OCI-LY3 (cell line): ENCODE measurements around the gene HPS6.

ENCODE experiments used
- EZH2phosphoT487 ChIP-seq: fragments of 200-600 bp; shearing (Covaris generic); IDR thresholded peaks from 2 replicates; pipeline ENCODE4 v1.6.1; 2018; ENCODE audit warnings: antibody characterized with exemption, mixed run types, low read depth
- TF ChIP-seq, protein P1 (sequence below): fragments of 200-600, 300-600 bp; sonication (generic); IDR thresholded peaks from 2 replicates; pipeline ENCODE4 v1.5.1; 2014; ENCODE audit warnings: antibody characterized with exemption, low read length, low read depth

GRCh38 chr10:102113261-102113955 is 48.3 kb downstream of the HPS6 start:
- TF ChIP-seq, protein P1, sequence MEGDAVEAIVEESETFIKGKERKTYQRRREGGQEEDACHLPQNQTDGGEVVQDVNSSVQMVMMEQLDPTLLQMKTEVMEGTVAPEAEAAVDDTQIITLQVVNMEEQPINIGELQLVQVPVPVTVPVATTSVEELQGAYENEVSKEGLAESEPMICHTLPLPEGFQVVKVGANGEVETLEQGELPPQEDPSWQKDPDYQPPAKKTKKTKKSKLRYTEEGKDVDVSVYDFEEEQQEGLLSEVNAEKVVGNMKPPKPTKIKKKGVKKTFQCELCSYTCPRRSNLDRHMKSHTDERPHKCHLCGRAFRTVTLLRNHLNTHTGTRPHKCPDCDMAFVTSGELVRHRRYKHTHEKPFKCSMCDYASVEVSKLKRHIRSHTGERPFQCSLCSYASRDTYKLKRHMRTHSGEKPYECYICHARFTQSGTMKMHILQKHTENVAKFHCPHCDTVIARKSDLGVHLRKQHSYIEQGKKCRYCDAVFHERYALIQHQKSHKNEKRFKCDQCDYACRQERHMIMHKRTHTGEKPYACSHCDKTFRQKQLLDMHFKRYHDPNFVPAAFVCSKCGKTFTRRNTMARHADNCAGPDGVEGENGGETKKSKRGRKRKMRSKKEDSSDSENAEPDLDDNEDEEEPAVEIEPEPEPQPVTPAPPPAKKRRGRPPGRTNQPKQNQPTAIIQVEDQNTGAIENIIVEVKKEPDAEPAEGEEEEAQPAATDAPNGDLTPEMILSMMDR = no peak
- no peak for TF ChIP-seq EZH2phosphoT487
